ENCODE data around the gene TRA2B. TPM values are rescaled to one million over a fixed set of nuclear protein-coding genes. Genes with fewer than 3 reads are reported as not detected.
A peak's percentile ranks its signal among the peaks of the same experiment; 100 is the strongest.

The TRA2B gene
- total RNA-seq, 1 experiment from 2014 or later = 236 TPM

DNA sequence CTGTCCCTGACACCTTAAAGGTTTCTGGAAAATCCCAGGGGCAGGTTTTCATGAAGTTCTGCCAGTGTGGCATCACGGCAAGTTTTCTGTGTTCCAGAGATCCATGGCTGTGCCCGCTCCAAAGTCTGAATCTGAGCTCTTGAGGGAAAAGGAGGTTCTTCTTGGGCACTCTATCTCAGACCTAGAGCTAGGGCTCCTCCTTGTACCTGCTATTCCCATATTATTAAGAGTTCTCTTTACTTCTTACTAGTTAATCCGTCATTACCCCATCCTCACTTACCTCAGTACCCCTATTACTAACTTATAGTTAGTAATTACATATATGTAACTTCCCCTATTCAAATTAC is 5.9 kb upstream of the TRA2B start (continued):
- TF ChIP-seq, protein P1, sequence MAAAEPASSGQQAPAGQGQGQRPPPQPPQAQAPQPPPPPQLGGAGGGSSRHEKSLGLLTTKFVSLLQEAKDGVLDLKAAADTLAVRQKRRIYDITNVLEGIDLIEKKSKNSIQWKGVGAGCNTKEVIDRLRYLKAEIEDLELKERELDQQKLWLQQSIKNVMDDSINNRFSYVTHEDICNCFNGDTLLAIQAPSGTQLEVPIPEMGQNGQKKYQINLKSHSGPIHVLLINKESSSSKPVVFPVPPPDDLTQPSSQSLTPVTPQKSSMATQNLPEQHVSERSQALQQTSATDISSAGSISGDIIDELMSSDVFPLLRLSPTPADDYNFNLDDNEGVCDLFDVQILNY (CRISPR knock-in tag; IDR thresholded peaks at IDR 0.05) = no peak
- TF ChIP-seq, protein P2, sequence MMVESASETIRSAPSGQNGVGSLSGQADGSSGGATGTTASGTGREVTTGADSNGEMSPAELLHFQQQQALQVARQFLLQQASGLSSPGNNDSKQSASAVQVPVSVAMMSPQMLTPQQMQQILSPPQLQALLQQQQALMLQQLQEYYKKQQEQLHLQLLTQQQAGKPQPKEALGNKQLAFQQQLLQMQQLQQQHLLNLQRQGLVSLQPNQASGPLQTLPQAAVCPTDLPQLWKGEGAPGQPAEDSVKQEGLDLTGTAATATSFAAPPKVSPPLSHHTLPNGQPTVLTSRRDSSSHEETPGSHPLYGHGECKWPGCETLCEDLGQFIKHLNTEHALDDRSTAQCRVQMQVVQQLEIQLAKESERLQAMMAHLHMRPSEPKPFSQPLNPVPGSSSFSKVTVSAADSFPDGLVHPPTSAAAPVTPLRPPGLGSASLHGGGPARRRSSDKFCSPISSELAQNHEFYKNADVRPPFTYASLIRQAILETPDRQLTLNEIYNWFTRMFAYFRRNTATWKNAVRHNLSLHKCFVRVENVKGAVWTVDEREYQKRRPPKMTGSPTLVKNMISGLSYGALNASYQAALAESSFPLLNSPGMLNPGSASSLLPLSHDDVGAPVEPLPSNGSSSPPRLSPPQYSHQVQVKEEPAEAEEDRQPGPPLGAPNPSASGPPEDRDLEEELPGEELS (CRISPR knock-in tag; IDR thresholded peaks at IDR 0.05) = no peak

DNA sequence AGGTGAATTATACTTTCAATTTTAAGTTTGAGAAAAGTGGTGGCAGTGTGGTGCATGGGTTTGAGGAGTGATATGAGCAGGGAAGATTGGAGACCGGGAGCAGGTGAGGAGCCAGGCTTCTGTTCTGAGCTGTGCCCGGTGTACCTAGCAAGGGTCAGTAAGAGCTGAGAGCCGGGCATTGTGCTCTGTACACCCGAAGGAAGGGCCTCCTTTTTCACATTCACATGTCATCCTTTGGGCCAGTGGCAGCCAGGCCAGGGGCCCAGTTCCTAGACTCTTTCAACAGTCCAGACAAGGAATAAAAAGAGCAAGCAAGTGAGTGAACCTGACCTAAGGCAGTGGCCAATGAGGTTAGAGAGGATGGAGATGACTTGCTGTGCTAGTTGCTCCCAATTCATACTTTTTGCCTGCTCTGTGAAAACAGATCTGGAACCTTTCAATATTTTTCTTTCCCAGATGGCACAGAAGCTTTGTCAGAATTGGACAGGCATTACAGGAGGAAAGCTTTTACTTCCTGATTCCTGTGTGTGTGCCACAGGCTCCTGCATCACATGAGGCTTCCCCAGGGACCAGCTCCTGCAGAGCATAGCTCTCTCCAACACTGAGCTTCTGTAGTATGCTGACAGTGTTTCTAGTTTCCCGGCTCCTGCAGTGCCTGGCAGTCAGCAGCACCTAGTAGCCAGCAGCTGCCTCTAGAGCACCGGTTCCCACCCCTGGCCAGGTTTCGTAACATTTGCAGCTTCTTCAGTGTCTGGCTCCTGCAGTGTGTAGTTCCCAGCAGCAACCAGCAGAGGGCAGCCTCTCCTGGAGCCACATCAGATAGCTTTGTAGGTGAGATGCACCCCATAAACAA is 5.3 kb upstream of the TRA2B start:
- H3K27ac Mint-ChIP-seq = peak overlapping the region; percentile 16; the same call in 1 of the 2 replicates
- ChIA-PET POLR2A (interaction anchor here (0.6 to 1.4 kb wide), 4 partner anchors 9 to 283 kb away, joined by 4 to 9 read pairs (median 6); no protein-coding TSS in a partner anchor), CTCF (interaction anchor here (0.5 to 3.5 kb wide), 125 partner anchors 10 to 805 kb away, joined by 3 to 113 read pairs (median 4); partner anchors contain the start of genes ETV5, IGF2BP2 and SENP2)
- peaks cover 7% of the 10 kb centered on the region for H3K4me1 Mint-ChIP-seq
- H3K4me3 Mint-ChIP-seq = no peak overlapping the region
- peaks cover 11% of the 10 kb centered on the region for H3K27me3 Mint-ChIP-seq (ENCODE audit: low read depth)
- peak; percentile 99 for ATAC-seq
- peaks cover 3% of the 10 kb centered on the region for H3K9me3 Mint-ChIP-seq
- TF ChIP-seq, protein P3, sequence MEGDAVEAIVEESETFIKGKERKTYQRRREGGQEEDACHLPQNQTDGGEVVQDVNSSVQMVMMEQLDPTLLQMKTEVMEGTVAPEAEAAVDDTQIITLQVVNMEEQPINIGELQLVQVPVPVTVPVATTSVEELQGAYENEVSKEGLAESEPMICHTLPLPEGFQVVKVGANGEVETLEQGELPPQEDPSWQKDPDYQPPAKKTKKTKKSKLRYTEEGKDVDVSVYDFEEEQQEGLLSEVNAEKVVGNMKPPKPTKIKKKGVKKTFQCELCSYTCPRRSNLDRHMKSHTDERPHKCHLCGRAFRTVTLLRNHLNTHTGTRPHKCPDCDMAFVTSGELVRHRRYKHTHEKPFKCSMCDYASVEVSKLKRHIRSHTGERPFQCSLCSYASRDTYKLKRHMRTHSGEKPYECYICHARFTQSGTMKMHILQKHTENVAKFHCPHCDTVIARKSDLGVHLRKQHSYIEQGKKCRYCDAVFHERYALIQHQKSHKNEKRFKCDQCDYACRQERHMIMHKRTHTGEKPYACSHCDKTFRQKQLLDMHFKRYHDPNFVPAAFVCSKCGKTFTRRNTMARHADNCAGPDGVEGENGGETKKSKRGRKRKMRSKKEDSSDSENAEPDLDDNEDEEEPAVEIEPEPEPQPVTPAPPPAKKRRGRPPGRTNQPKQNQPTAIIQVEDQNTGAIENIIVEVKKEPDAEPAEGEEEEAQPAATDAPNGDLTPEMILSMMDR (IDR thresholded peaks at IDR 0.05) = peak; percentile 98
- TF ChIP-seq GABPB1 (CRISPR knock-in tag; IDR thresholded peaks at IDR 0.05) = peak; percentile 58; the same call in 1 of the 2 replicates
- TF ChIP-seq ZNF317 (CRISPR knock-in tag; IDR thresholded peaks at IDR 0.05; ENCODE audit: borderline replicate concordance, low read depth) = no peak
- DNase-seq (ENCODE audit: low spot score) = peak; percentile 90
- H3K36me3 Mint-ChIP-seq = peaks cover 3% of the 10 kb centered on the region

DNA sequence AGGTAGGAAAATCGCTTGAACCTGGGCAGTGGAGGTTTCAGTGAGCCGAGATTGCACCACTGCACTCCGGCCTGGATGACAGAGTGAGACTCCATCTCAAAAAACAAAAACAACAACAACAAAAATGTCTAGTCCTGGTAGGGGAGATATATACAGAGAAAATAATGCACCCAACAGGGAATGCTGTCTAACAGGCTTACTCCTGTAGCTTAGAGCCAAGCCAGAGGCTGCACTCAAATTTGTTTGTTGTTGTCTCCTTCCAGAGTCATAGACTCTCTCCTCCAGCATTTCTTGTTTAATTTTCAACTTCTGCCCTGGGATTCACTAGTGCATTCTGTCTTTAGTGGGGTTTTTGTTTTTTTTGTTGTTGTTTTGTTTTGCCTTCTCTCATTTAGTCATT is 4.6 kb upstream of the TRA2B start:
- TF ChIP-seq, protein P4, sequence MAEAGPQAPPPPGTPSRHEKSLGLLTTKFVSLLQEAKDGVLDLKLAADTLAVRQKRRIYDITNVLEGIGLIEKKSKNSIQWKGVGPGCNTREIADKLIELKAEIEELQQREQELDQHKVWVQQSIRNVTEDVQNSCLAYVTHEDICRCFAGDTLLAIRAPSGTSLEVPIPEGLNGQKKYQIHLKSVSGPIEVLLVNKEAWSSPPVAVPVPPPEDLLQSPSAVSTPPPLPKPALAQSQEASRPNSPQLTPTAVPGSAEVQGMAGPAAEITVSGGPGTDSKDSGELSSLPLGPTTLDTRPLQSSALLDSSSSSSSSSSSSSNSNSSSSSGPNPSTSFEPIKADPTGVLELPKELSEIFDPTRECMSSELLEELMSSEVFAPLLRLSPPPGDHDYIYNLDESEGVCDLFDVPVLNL (CRISPR knock-in tag; IDR thresholded peaks at IDR 0.05; ENCODE audit: borderline replicate concordance, low read depth) = no peak
- TF ChIP-seq NFATC4 (CRISPR knock-in tag; IDR thresholded peaks at IDR 0.05) = no peak
- no peak for TF ChIP-seq OVOL2 (CRISPR knock-in tag; IDR thresholded peaks at IDR 0.05; ENCODE audit: borderline replicate concordance)
- no peak for TF ChIP-seq SOX15 (CRISPR knock-in tag; IDR thresholded peaks at IDR 0.05)
- ChIA-PET CTCF (interaction anchor here (1.0 to 3.5 kb wide), 10 partner anchors 11 to 300 kb away, joined by 3 to 113 read pairs (median 24); no protein-coding TSS in a partner anchor), POLR2A (no interaction called here)
- ATAC-seq (no peak), DNase-seq (ENCODE audit: low spot score) (no peak)
- peak overlapping the region; percentile 16; the same call in 1 of the 2 replicates for H3K27ac Mint-ChIP-seq
- H3K4me1 Mint-ChIP-seq = peaks cover 7% of the 10 kb centered on the region
- H3K4me3 Mint-ChIP-seq = no peak overlapping the region
- H3K27me3 Mint-ChIP-seq (ENCODE audit: low read depth) = peaks cover 11% of the 10 kb centered on the region
- H3K36me3 Mint-ChIP-seq = peaks cover 7% of the 10 kb centered on the region
- peaks cover 4% of the 10 kb centered on the region for H3K9me3 Mint-ChIP-seq

DNA sequence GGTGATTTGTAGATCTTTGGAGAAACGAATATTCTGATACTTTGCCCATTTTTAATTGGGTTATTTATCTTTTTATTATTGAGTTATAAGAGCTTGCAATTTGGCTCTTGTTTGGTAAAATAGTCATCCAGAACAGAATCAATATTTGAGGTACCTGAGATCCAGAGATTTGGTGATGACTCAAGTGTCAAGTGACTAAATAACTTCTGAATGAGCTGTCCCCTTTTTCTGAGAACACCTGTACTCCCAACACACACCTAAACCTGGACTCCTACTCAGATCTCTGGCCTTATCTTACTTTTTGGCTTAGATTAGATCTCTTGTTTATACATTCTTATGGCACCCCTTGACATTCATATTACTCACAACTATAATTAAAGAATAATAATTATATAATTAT is 3.1 kb upstream of the TRA2B start:
- DNase-seq (ENCODE audit: low spot score) (no peak), ATAC-seq (no peak)
- Mint-ChIP-seq H3K36me3 (peaks cover 22% of the 10 kb centered on the region), H3K4me3 (no peak overlapping the region), H3K27ac (no peak overlapping the region), H3K4me1 (peaks cover 7% of the 10 kb centered on the region), H3K27me3 (ENCODE audit: low read depth) (peaks cover 11% of the 10 kb centered on the region), H3K9me3 (peaks cover 4% of the 10 kb centered on the region)
- POLR2A ChIA-PET = no interaction called here
- CTCF ChIA-PET = no interaction called here
- TF ChIP-seq ZNF121 (CRISPR knock-in tag; IDR thresholded peaks at IDR 0.05) (no peak), ELF4 (CRISPR knock-in tag; IDR thresholded peaks at IDR 0.05; ENCODE audit: low read depth) (no peak), JAZF1 (CRISPR knock-in tag; IDR thresholded peaks at IDR 0.05) (no peak)
- TF ChIP-seq, protein P5, sequence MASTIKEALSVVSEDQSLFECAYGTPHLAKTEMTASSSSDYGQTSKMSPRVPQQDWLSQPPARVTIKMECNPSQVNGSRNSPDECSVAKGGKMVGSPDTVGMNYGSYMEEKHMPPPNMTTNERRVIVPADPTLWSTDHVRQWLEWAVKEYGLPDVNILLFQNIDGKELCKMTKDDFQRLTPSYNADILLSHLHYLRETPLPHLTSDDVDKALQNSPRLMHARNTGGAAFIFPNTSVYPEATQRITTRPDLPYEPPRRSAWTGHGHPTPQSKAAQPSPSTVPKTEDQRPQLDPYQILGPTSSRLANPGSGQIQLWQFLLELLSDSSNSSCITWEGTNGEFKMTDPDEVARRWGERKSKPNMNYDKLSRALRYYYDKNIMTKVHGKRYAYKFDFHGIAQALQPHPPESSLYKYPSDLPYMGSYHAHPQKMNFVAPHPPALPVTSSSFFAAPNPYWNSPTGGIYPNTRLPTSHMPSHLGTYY (CRISPR knock-in tag; IDR thresholded peaks at IDR 0.05) = no peak
- TF ChIP-seq, protein P6, sequence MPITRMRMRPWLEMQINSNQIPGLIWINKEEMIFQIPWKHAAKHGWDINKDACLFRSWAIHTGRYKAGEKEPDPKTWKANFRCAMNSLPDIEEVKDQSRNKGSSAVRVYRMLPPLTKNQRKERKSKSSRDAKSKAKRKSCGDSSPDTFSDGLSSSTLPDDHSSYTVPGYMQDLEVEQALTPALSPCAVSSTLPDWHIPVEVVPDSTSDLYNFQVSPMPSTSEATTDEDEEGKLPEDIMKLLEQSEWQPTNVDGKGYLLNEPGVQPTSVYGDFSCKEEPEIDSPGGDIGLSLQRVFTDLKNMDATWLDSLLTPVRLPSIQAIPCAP (CRISPR knock-in tag; IDR thresholded peaks at IDR 0.05) = no peak
- TF ChIP-seq, protein P7, sequence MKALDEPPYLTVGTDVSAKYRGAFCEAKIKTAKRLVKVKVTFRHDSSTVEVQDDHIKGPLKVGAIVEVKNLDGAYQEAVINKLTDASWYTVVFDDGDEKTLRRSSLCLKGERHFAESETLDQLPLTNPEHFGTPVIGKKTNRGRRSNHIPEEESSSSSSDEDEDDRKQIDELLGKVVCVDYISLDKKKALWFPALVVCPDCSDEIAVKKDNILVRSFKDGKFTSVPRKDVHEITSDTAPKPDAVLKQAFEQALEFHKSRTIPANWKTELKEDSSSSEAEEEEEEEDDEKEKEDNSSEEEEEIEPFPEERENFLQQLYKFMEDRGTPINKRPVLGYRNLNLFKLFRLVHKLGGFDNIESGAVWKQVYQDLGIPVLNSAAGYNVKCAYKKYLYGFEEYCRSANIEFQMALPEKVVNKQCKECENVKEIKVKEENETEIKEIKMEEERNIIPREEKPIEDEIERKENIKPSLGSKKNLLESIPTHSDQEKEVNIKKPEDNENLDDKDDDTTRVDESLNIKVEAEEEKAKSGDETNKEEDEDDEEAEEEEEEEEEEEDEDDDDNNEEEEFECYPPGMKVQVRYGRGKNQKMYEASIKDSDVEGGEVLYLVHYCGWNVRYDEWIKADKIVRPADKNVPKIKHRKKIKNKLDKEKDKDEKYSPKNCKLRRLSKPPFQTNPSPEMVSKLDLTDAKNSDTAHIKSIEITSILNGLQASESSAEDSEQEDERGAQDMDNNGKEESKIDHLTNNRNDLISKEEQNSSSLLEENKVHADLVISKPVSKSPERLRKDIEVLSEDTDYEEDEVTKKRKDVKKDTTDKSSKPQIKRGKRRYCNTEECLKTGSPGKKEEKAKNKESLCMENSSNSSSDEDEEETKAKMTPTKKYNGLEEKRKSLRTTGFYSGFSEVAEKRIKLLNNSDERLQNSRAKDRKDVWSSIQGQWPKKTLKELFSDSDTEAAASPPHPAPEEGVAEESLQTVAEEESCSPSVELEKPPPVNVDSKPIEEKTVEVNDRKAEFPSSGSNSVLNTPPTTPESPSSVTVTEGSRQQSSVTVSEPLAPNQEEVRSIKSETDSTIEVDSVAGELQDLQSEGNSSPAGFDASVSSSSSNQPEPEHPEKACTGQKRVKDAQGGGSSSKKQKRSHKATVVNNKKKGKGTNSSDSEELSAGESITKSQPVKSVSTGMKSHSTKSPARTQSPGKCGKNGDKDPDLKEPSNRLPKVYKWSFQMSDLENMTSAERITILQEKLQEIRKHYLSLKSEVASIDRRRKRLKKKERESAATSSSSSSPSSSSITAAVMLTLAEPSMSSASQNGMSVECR (CRISPR knock-in tag; IDR thresholded peaks at IDR 0.05; ENCODE audit: borderline replicate concordance) = no peak
